HG03571 (cell line): ENCODE data around the gene CASP2.
A peak's percentile ranks its signal among the peaks of the same experiment; 100 is the strongest.

Experiments
- ATAC-seq: cut with Tn5 transposase; IDR thresholded peaks from one replicate; pipeline ENCODE4 v1.9.1; 2021; ENCODE audit not compliant: unreplicated experiment

The CASP2 gene

GRCh38 chr7:143287935-143288826, at the start of gene CASP2:
Gene CASP2, plus strand, starts transcription at chr7:143288351. Its CDS starts 105 bp downstream, at chr7:143288456.
- peak; percentile 90 for ATAC-seq

GRCh38 chr7:143239813-143240212, 48.3 kb upstream of the CASP2 start:
- ATAC-seq: no peak

- peak; percentile 88 for ATAC-seq
Measured at GRCh38 chr7:143240291-143241168, 47.6 kb upstream of the CASP2 start.

GRCh38 chr7:143242306-143242705, 45.8 kb upstream of the CASP2 start:
- no peak for ATAC-seq

- ATAC-seq: no peak
Measured at GRCh38 chr7:143243111-143243510, 45.0 kb upstream of the CASP2 start.

GRCh38 chr7:143243614-143244013, 44.5 kb upstream of the CASP2 start:
- ATAC-seq: no peak

GRCh38 chr7:143244321-143244720, 43.8 kb upstream of the CASP2 start:
- no peak for ATAC-seq

GRCh38 chr7:143245123-143245522, 43.0 kb upstream of the CASP2 start:
- no peak for ATAC-seq

- ATAC-seq: no peak
Measured at GRCh38 chr7:143247372-143247771, 40.8 kb upstream of the CASP2 start.

GRCh38 chr7:143248761-143249354, 39.3 kb upstream of the CASP2 start:
- ATAC-seq: no peak

- no peak for ATAC-seq
Measured at GRCh38 chr7:143250199-143250598, 38.0 kb upstream of the CASP2 start.

- ATAC-seq: no peak
Measured at GRCh38 chr7:143250822-143251221, 37.3 kb upstream of the CASP2 start.

- no peak for ATAC-seq
Measured at GRCh38 chr7:143252006-143252405, 36.1 kb upstream of the CASP2 start.

GRCh38 chr7:143255564-143255963, 32.6 kb upstream of the CASP2 start:
- ATAC-seq: no peak

- no peak for ATAC-seq
Measured at GRCh38 chr7:143256325-143256724, 31.8 kb upstream of the CASP2 start.

GRCh38 chr7:143256932-143257331, 31.2 kb upstream of the CASP2 start:
- peak; percentile 70 for ATAC-seq

- no peak for ATAC-seq
Measured at GRCh38 chr7:143257501-143257900, 30.6 kb upstream of the CASP2 start.

- ATAC-seq: peak; percentile 33
Measured at GRCh38 chr7:143258831-143259230, 29.3 kb upstream of the CASP2 start.

- ATAC-seq: no peak
Measured at GRCh38 chr7:143259765-143260164, 28.4 kb upstream of the CASP2 start.

- no peak for ATAC-seq
Measured at GRCh38 chr7:143261901-143262300, 26.2 kb upstream of the CASP2 start.
